ENCODE data around the gene SIPA1L2.

SIPA1L2 gene

GRCh38 chr1:232630047-232630893 lies at the start of gene SIPA1L2:
Gene SIPA1L2 (minus strand): TSS chr1:232630133. CDS start chr1:232515339, 114,794 bp downstream.
- DNase-seq, result peak; percentile 90

- no peak for DNase-seq
Measured at GRCh38 chr1:232678185-232678886, 48.4 kb upstream of the SIPA1L2 start.

- no peak for DNase-seq
Measured at GRCh38 chr1:232676307-232676706, 46.4 kb upstream of the SIPA1L2 start.

- no peak for DNase-seq
Measured at GRCh38 chr1:232675898-232676297, 46.0 kb upstream of the SIPA1L2 start.

DNA sequence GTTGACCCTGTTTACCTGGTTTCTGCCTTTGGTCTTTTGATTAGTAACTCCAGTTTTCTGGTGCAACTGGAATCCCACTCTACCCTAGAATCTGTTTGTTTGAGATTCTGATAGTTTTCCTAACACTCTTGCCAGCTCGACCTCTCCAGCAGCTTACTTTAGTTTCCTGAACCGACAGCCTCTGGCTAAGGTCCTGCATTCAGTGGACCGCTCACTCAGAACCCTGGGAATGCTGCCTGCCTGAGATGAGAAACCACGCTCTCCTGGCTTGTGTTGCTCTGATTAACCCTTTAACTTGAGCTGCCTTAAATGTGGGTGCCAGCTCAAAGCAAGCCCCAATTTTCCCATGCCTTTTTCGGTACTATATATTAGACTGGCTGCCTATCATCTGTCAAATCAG lies 45.3 kb upstream of the SIPA1L2 start:
- DNase-seq, result no peak

DNA sequence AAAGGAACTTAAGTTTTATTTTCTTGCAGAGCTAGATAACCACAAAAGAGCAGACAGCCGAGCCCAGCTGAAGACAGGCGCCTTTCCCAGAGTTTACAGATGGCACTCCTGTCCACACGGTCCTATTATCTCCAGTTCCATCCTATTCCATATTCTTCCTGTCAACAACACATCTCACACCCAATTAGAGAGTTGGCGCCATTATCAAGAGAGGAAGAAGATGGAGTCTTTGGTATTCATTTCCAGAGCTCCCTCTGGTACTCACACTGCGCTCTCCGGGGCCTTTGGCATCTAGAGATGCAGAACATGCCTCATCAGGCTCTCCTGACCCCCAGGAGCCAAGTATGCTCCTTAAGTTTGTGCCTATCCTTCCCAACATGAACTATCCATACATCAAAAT lies 43.3 kb upstream of the SIPA1L2 start:
- DNase-seq, result no peak

- DNase-seq, result no peak
Measured at GRCh38 chr1:232669981-232670747, 40.2 kb upstream of the SIPA1L2 start.

GRCh38 chr1:232667778-232668165 lies 37.8 kb upstream of the SIPA1L2 start:
- no peak for DNase-seq

DNA sequence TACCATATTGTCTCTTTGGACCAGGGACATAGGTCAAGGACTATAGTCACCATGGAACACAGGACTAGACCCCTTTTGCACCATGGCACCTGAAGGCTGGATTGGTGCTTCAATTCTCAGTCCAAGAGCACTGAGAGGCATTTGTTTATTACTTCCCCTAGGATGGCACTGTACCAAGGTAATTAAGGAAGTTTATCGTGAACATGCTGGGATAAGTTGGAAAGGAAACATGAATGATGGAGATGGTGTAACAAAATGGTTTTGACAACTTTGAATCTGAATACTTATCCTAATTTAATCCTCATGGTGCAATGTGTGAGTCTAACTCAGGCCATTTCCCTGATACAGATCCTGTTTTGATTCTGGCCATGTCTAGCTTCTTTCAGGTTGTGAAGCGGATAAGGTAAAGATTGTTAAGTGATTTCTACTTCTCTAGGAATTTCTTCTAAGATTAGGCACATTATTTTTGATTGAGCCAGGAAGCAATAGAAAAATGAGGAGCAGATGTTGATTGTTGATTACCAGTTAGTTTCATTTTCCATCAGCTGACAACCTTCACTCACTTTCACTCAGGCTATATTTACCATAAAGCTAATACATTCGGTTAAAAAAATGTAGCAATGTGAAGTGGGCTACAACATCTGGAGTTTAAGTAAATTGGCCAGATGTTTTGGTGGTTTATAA lies 37.3 kb upstream of the SIPA1L2 start:
- DNase-seq, result no peak

DNA sequence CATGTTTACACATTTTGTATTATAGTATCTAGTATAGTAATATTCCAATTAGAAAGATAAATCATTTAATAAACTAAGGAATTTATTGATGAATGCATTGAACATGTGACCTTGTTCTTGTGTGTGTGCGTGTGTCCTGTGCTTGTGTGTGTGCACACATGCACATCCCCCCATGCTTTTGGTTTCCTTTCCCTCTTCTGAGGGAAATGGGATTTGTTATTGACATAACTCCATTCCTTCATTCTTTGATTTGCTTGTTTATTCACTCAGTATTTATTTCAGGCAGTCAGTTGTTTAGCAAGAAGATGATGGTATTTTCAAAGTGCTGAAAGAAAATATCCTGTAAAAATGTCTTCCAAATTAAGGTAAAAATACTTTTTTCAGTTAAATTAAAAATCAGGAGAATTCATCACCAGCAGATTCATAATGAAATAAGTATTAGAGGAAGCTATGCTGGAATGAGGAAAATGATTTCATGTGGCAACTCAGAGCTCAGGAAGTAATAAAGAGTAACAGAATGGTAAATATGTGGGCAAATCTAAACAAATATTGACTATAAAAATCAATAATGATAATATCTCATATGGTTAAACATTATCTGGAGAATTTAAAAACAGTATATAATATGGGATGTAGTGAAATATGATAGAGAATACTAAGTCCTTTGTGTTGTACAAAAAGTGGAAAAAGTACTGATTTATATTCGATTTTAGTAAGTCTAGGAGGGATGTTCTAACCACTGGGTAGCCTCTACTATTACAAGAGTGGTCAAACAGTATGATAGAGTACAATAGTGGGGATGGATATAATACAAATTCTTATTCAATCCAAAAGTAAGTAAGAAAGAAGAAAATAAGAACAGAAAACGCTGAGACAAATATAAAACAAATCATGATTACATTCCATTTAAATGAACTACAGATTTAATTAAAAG lies 35.2 kb upstream of the SIPA1L2 start:
- no peak for DNase-seq

- DNase-seq, result no peak
Measured at GRCh38 chr1:232662910-232663309, 33.0 kb upstream of the SIPA1L2 start.

GRCh38 chr1:232658386-232658785 lies 28.5 kb upstream of the SIPA1L2 start:
- DNase-seq, result no peak

- DNase-seq, result no peak
Measured at GRCh38 chr1:232657426-232658005, 27.6 kb upstream of the SIPA1L2 start.

- DNase-seq, result no peak
Measured at GRCh38 chr1:232655746-232656085, 25.8 kb upstream of the SIPA1L2 start.

DNA sequence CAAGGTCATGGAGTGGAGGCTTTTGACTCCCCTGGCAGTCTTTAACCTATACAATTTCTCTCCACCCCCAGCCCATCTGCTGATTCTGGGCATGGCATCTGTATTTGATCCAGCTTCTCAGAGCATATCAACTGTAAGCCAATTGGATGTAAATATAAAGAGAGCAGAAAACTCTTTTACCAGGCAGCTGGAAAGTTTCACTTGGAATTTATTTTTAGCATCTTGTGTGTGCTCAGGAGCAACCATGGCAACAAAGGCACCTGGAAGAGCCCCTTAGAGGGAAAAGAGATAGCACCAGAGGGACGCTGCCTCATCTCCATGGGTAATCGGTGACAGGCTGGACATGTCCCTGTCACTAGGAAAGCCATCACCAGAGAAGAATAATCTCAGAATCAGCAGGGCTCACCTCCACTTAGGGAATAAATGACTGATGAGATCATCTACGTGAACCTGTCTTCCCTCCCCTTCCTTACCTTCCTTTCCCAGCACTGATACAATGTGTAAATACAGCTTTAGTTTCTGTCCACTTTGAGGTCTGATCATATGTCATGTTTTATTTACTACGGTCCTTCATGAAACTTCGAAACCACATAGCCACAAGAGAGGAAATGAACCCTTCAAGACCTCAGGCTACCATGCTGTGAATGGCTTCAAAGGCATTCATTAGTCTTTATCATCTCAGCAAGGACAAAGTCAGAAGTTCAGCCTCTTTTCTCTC lies 25.3 kb upstream of the SIPA1L2 start:
- no peak for DNase-seq

DNA sequence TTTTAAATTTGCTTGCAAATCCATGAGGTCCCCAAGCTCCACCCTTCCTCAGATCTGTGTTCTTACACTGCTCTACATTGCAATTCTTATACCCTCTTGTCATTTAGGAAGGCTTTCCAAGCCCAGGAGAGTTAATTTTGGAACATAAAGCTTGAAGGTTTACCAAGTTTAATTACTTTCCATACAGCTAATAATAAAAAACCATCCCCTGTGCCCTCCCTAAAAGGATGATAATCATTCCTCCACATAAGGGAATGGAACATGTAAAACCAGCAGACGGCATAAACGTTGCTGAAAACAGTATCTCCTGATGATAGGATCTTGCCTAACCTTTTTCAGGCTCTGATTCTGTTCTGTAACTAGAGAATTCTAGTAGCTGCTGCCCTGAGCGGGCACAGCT lies 23.9 kb upstream of the SIPA1L2 start:
- no peak for DNase-seq

- DNase-seq, result no peak
Measured at GRCh38 chr1:232650845-232651244, 20.9 kb upstream of the SIPA1L2 start.

- DNase-seq, result no peak
Measured at GRCh38 chr1:232650418-232650817, 20.5 kb upstream of the SIPA1L2 start.

- DNase-seq, result no peak
Measured at GRCh38 chr1:232648316-232648715, 18.4 kb upstream of the SIPA1L2 start.

- DNase-seq, result no peak
Measured at GRCh38 chr1:232644209-232644608, 14.3 kb upstream of the SIPA1L2 start.

GRCh38 chr1:232643251-232643650 lies 13.3 kb upstream of the SIPA1L2 start:
- no peak for DNase-seq
